GM12878 (cell line): ENCODE results near the gene ZNF526.

Experiments
- CBX5 ChIP-seq: sonication (generic); IDR thresholded peaks from 2 replicates; pipeline ENCODE4 v1.6.1; 2016; ENCODE audit warnings: low read depth, moderate library complexity, mild to moderate bottlenecking, inconsistent platforms
- EGR1 ChIP-seq, 2 experiments: IDR thresholded peaks; 1 replicate in 1 of 2; 2 replicates in 1 of 2; pipeline ENCODE4 v1.6.1; 2011 to 2012; ENCODE audit warnings: low read depth in 2 of 2, low read length in 2 of 2, borderline replicate concordance in 1 of 2, mild to moderate bottlenecking in 1 of 2, moderate library complexity in 1 of 2
- EZH2 ChIP-seq: IDR thresholded peaks from 2 replicates; pipeline ENCODE4 v1.6.1; 2012; ENCODE audit warnings: low read depth, mild to moderate bottlenecking, control low read depth, inconsistent platforms, low read length, borderline replicate concordance; ENCODE audit not compliant: control insufficient read depth
- SPI1 ChIP-seq: IDR thresholded peaks from 2 replicates; pipeline ENCODE4 v1.6.1; 2011; ENCODE audit warnings: low read depth, mild to moderate bottlenecking, low read length, moderate library complexity, borderline replicate concordance; ENCODE audit not compliant: insufficient read depth
- YY1 ChIP-seq: IDR thresholded peaks from 2 replicates; pipeline ENCODE4 v1.6.1; 2011; ENCODE audit warnings: low read depth, mild to moderate bottlenecking, low read length

DNA sequence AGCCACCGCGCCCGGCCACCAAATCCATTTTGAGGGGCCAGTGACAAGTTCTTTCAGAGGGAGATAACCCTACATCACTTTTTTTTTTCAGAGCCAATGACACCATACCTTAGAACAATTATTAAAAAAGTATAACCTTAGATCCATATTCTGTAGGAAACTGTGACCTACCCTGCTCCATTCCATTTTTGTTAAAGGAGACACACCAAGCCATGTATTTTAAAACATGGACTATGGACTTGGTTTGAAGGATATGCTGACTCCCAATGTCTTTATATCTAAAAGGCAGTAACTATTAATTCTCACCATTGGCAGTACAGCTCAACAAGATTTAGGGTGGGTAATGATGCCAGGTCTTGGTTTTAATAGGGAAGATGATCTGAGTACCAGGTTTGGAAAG is 21.2 kb downstream of the ZNF526 start:
- TF ChIP-seq CBX5, result no peak
- TF ChIP-seq EGR1 (IDR thresholded peaks at IDR 0.05; ENCODE audit: borderline replicate concordance in 1 of 2, low read depth in 2 of 2, low read length in 2 of 2), result no peak
- no peak for TF ChIP-seq SPI1
- no peak for TF ChIP-seq EZH2
- no peak for TF ChIP-seq YY1
